HepG2 (cell line): Measurements from ENCODE around the gene UQCRC1. TPM values are rescaled to one million over a fixed set of nuclear protein-coding genes. Genes with fewer than 3 reads are reported as not detected.

Experiments
- ATAC-seq: fragments of 200-7000 bp; cut with Tn5 transposase; 3 replicates; pipeline ENCODE4 v1.9.1; 2020; ENCODE audit warnings: mild to moderate bottlenecking, moderate library complexity
- BruUV-seq: library from RNA; stranded (reverse); fragments of 400-500 nt; replicated peaks from 2 replicates; lab custom pipeline; 2021; lab: Mats Ljungman, UMichigan
- CTCF ChIA-PET: fragments of 300-600 bp; formaldehyde crosslinking; extraction: SDS; loops from one replicate; lab custom pipeline; 2021; ENCODE audit warnings: low total read pairs, inconsistent platforms, low intra/inter-chr PET ratio; lab: Yijun Ruan, JAX
- POLR2A ChIA-PET: fragments of 350-600 bp; sonication (Branson Sonifier 250); formaldehyde crosslinking; loops from one replicate; lab custom pipeline; 2020; ENCODE audit warnings: antibody characterized with exemption, inconsistent platforms; lab: Yijun Ruan, JAX
- DNase-seq: peaks from one replicate; pipeline ENCODE4 v3.0.0-alpha.2; 2015; ENCODE audit warnings: low spot score
- FAIRE-seq: peaks from 3 replicates; lab custom pipeline; 2011; peaks lifted over from hg19 to GRCh38; lab: Jason Lieb, UNC
- H2AFZ ChIP-seq: one replicate; pipeline ENCODE4 v1.6.1; 2011; ENCODE audit warnings: low read length, inconsistent platforms
- H3K27ac ChIP-seq: fragments of 300-600 bp; 3 replicates; pipeline ENCODE4 v1.8.0; 2011; ENCODE audit warnings: mixed run types, mild to moderate bottlenecking, mixed read lengths, low read length, inconsistent platforms; ENCODE audit not compliant: insufficient read depth; ENCODE audit errors: extremely low read length
- H3K27me3 ChIP-seq, 2 experiments: fragments of 200-600 bp in 1 of 2; 2 replicates in 1 of 2; 3 replicates in 1 of 2; pipeline versions ENCODE4 v1.6.0 to v1.8.0; 2011; ENCODE audit warnings: low read length in 2 of 2, mild to moderate bottlenecking in 2 of 2, moderate library complexity in 2 of 2, inconsistent platforms in 1 of 2; ENCODE audit not compliant: insufficient read depth in 2 of 2, control insufficient read depth in 1 of 2
- H3K36me3 ChIP-seq, 2 experiments: fragments of 200-600 bp in 1 of 2; replicated peaks in 1 of 2; 2 replicates in 1 of 2; 3 replicates in 1 of 2; pipeline versions ENCODE4 v1.5.1 to v1.8.0; 2011; ENCODE audit warnings: low read length in 2 of 2, inconsistent platforms in 1 of 2; ENCODE audit not compliant: insufficient read depth in 2 of 2, control insufficient read depth in 1 of 2
- H3K4me1 ChIP-seq: 2 replicates; pipeline ENCODE4 v1.5.1; 2012; ENCODE audit warnings: low read length, inconsistent platforms; ENCODE audit not compliant: insufficient read depth
- H3K4me2 ChIP-seq: 2 replicates; pipeline ENCODE4 v1.6.0; 2011; ENCODE audit warnings: low read depth, low read length, inconsistent platforms
- H3K4me3 ChIP-seq, 3 experiments: fragments of 200-600 bp in 1 of 3; sonication (generic), shearing (Covaris generic) in 1 of 3; replicated peaks in 1 of 3; 2 replicates each; pipeline ENCODE4 v1.5.1; 2011 to 2016; ENCODE audit warnings: low read length in 3 of 3, inconsistent platforms in 2 of 3, low read depth in 2 of 3, mild to moderate bottlenecking in 2 of 3, control low read depth in 1 of 3, mixed read lengths in 1 of 3; ENCODE audit not compliant: insufficient read depth in 1 of 3
- H3K79me2 ChIP-seq: one replicate; pipeline ENCODE4 v1.6.1; 2011; ENCODE audit warnings: low read length, inconsistent platforms; ENCODE audit not compliant: insufficient read depth
- H3K9ac ChIP-seq: 2 replicates; pipeline ENCODE4 v1.6.0; 2011; ENCODE audit warnings: mild to moderate bottlenecking, low read depth, low read length, inconsistent platforms; ENCODE audit not compliant: insufficient read depth
- H3K9me3 ChIP-seq: 2 replicates; pipeline ENCODE4 v1.5.1; 2012; ENCODE audit warnings: mild to moderate bottlenecking, low read length
- H4K20me1 ChIP-seq: 2 replicates; pipeline ENCODE4 v1.6.0; 2011; ENCODE audit warnings: inconsistent platforms, mild to moderate bottlenecking, low read length, moderate library complexity; ENCODE audit not compliant: insufficient read depth
- NR1H2 ChIP-seq: sonication (generic); formaldehyde crosslinking; IDR thresholded peaks from 2 replicates; pipeline ENCODE4 v1.8.1; 2022; ENCODE audit warnings: low read depth, missing genetic modification reagents, borderline replicate concordance
- ZNF232 ChIP-seq: sonication (generic); formaldehyde crosslinking; IDR thresholded peaks from 2 replicates; pipeline ENCODE4 v1.4.0; 2020; ENCODE audit warnings: missing genetic modification reagents, borderline replicate concordance
- WGBS: methylation state at CpG from one replicate; pipeline ENCODE4 v1.1.6; 2017; ENCODE audit warnings: low lambda C conversion rate; 5-methylcytosine and 5-hydroxymethylcytosine counted together
- in situ Hi-C: cut with HindIII; loops from 2 replicates; pipeline ENCODE4 v1.10.0; 2017; ENCODE audit warnings: low pct_unique_long_range_greater_than_20kb; ENCODE audit not compliant: extremely low pct_ligation_motif_present
- intact Hi-C: fragments of 100-400 bp; cut with micrococcal nuclease; formaldehyde crosslinking; loops from one replicate; pipeline ENCODE4 v1.10.0; 2022; ENCODE audit not compliant: unreplicated experiment
- polyA plus RNA-seq, 8 experiments: library from polyadenylated mRNA; depleted of rRNA in 3 of 8; stranded (reverse) in 7 of 8; unstranded in 1 of 8; fragments of >200 nt; fragmentation: Illumina TruSeq in 4 of 8; extraction: Trizol in 4 of 8; gene quantifications; 2 replicates each; pipeline versions ENCODE4 v1.2.1 to v1.2.3, GENCODE V29; 2011 to 2016; ENCODE audit warnings: low read depth in 4 of 8, missing spikeins in 1 of 8, mixed read lengths in 1 of 8; ENCODE audit not compliant: insufficient read depth in 1 of 8
- total RNA-seq, 5 experiments: library from RNA; depleted of rRNA; stranded (reverse); fragments of >200 nt; fragmentation: Illumina TruSeq; extraction: Trizol; gene quantifications; 2 replicates each; pipeline ENCODE4 v1.2.3, GENCODE V29; 2016; ENCODE audit warnings: low read depth in 1 of 5
- TF ChIP-seq, protein P1 (sequence below): sonication (generic); formaldehyde crosslinking; IDR thresholded peaks from 2 replicates; pipeline ENCODE4 v1.8.0; 2022; ENCODE audit warnings: mild to moderate bottlenecking, missing genetic modification reagents, moderate library complexity
- TF ChIP-seq, protein P2 (sequence below): sonication (generic); formaldehyde crosslinking; IDR thresholded peaks from 2 replicates; pipeline ENCODE4 v1.5.1; 2020; ENCODE audit warnings: mild to moderate bottlenecking, missing genetic modification reagents
- TF ChIP-seq, protein P3 (sequence below): sonication (generic); formaldehyde crosslinking; IDR thresholded peaks from 2 replicates; pipeline ENCODE4 v1.9.0; 2022; ENCODE audit warnings: missing genetic modification reagents, mild to moderate bottlenecking, borderline replicate concordance
- TF ChIP-seq, protein P4 (sequence below): sonication (generic); formaldehyde crosslinking; IDR thresholded peaks from 2 replicates; pipeline ENCODE4 v1.4.0; 2020; ENCODE audit warnings: low read depth, mild to moderate bottlenecking, missing genetic modification reagents

The UQCRC1 gene
- total and polyA plus RNA-seq, 2 of the 13 experiments (the other 11 are each of a cell fraction or from before 2014, with no cell fraction given): 316 to 680 TPM

DNA sequence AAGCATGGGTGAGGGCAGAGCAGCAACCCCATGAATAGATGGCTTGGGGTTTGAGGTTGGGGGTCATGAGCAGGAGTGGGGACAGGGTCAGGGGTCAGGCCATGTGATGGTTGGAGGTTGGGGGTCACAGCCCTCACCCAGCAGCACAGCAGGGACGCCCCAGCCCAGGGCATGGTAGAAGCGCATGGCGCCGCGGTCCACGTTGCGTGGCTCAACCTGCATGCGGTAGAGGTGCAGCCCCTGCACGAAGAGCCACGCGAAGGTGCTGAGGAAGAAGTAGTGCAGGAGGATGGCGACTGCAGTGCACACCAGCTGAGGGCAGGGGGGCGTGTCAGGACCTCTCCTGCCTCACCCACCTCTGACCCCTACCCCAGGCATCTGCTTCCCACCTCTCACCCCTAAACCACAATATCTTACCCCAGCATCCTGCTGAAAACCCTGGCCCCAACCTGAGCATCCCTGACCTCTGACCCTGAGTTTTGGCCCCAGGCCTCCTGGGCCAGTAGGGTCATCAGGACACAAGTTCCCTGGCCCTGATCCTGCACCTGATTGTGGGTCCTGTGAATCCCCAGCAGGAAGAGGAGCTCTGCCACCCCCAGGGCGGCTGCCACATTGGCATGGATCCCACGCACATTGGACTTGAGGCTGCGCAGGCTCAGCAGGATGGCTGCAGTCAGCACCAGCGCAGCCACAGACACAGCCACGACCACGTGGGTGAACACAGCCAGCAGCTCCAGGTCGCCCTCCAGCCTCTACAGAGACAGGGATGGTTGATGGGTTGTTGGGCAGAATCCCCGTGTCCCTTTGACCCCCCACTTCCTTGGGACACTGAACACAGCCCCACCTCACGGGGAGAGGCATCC lies 35.7 kb upstream of the UQCRC1 start:
- FAIRE-seq (no peak), DNase-seq (no peak), ATAC-seq (no peak)
- TF ChIP-seq NR1H2 (CRISPR knock-in tag) (no peak), ZNF232 (no peak)
- TF ChIP-seq, protein P1, sequence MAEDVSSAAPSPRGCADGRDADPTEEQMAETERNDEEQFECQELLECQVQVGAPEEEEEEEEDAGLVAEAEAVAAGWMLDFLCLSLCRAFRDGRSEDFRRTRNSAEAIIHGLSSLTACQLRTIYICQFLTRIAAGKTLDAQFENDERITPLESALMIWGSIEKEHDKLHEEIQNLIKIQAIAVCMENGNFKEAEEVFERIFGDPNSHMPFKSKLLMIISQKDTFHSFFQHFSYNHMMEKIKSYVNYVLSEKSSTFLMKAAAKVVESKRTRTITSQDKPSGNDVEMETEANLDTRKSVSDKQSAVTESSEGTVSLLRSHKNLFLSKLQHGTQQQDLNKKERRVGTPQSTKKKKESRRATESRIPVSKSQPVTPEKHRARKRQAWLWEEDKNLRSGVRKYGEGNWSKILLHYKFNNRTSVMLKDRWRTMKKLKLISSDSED: no peak
- TF ChIP-seq, protein P2, sequence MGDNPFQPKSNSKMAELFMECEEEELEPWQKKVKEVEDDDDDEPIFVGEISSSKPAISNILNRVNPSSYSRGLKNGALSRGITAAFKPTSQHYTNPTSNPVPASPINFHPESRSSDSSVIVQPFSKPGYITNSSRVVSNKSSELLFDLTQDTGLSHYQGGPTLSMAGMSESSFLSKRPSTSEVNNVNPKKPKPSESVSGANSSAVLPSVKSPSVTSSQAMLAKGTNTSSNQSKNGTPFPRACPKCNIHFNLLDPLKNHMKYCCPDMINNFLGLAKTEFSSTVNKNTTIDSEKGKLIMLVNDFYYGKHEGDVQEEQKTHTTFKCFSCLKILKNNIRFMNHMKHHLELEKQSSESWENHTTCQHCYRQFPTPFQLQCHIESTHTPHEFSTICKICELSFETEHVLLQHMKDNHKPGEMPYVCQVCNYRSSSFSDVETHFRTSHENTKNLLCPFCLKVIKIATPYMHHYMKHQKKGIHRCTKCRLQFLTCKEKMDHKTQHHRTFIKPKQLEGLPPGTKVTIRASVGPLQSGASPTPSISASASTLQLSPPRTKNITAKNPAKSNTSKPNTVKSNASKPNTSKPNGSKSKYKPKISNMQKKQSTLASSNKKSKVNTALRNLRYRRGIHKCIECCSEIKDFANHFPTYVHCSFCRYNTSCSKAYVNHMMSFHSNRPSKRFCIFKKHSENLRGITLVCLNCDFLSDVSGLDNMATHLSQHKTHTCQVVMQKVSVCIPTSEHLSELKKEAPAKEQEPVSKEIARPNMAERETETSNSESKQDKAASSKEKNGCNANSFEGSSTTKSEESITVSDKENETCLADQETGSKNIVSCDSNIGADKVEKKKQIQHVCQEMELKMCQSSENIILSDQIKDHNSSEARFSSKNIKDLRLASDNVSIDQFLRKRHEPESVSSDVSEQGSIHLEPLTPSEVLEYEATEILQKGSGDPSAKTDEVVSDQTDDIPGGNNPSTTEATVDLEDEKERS (CRISPR knock-in tag): no peak
- TF ChIP-seq, protein P3, sequence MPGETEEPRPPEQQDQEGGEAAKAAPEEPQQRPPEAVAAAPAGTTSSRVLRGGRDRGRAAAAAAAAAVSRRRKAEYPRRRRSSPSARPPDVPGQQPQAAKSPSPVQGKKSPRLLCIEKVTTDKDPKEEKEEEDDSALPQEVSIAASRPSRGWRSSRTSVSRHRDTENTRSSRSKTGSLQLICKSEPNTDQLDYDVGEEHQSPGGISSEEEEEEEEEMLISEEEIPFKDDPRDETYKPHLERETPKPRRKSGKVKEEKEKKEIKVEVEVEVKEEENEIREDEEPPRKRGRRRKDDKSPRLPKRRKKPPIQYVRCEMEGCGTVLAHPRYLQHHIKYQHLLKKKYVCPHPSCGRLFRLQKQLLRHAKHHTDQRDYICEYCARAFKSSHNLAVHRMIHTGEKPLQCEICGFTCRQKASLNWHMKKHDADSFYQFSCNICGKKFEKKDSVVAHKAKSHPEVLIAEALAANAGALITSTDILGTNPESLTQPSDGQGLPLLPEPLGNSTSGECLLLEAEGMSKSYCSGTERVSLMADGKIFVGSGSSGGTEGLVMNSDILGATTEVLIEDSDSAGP (CRISPR knock-in tag): 0 out of 2 replicates have a peak, but pooled peaks have one; percentile 20
- TF ChIP-seq, protein P4, sequence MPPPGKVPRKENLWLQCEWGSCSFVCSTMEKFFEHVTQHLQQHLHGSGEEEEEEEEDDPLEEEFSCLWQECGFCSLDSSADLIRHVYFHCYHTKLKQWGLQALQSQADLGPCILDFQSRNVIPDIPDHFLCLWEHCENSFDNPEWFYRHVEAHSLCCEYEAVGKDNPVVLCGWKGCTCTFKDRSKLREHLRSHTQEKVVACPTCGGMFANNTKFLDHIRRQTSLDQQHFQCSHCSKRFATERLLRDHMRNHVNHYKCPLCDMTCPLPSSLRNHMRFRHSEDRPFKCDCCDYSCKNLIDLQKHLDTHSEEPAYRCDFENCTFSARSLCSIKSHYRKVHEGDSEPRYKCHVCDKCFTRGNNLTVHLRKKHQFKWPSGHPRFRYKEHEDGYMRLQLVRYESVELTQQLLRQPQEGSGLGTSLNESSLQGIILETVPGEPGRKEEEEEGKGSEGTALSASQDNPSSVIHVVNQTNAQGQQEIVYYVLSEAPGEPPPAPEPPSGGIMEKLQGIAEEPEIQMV: no peak
- POLR2A ChIA-PET: no interaction called here
- H3K27me3 ChIP-seq: no peaks in the 10 kb centered on the region
- no peak overlapping the region for H3K9ac ChIP-seq
- H3K4me2 ChIP-seq: no peak overlapping the region
- no peak overlapping the region for H3K4me3 ChIP-seq
- CTCF ChIA-PET: no interaction called here
- no TSS peak for BruUV-seq
- no peaks in the 10 kb centered on the region for H4K20me1 ChIP-seq
- no peaks in the 10 kb centered on the region for H3K9me3 ChIP-seq
- in situ Hi-C loops: no loop called here
- intact Hi-C loops: no loop called here
- H3K4me1 ChIP-seq: 0 out of 2 replicates have a peak, but pooled peaks cover 4% of the 10 kb centered on the region
- H3K27ac ChIP-seq: no peak overlapping the region
- no peaks in the 10 kb centered on the region for H3K79me2 ChIP-seq
- WGBS: 100% methylated on average over 1 of the region's 22 CpGs
- no peak overlapping the region for H2AFZ ChIP-seq
- H3K36me3 ChIP-seq: peaks cover 1 to 2% of the 10 kb centered on the region in 2 experiments; a peak in 2 of 5 replicates
